Inflammatory macrophage treated with lipopolysaccharide for 1 hour (primary cell): ENCODE results near the gene MYOZ3.

Experiments
- DNase-seq, 2 donors: peaks; one replicate each; pipeline ENCODE4 v3.0.0-alpha.2; 2020 to 2022

Gene MYOZ3

DNA sequence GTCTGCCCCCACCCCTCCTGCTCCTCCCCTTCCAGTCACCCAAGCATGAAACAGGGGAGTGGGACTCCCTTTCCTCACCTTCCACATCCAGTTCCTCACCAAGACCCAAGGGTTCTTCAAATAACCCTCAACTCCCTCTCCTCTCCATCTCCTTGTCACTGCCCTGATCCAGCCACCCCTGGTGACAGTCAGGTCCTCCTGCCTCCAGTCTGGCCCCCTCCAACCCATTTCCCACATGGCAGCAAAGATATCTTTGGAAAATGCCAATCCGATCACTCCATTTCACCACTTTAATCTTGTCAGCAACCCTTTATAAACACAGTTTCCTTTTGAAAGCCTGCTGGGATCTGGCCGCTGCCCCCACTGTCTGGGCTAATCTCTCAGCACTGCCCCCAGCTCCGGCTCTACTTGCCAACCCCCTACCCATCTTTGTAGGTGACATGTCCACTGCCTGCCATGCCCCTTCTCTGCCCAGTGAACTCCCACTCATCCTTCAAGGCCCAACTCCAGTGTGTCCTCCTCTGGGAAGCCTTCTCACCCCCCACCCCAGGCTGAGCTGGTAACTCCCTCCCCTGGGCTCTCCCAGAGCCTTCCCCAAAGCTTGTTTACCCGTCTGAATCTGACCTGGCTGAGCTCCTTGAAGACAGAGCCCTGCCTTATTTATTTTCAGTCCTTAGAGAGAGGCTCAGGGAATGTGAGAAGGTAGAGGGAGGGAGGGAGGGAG is 781 bp upstream of the MYOZ3 start:
- no peak for DNase-seq

DNA sequence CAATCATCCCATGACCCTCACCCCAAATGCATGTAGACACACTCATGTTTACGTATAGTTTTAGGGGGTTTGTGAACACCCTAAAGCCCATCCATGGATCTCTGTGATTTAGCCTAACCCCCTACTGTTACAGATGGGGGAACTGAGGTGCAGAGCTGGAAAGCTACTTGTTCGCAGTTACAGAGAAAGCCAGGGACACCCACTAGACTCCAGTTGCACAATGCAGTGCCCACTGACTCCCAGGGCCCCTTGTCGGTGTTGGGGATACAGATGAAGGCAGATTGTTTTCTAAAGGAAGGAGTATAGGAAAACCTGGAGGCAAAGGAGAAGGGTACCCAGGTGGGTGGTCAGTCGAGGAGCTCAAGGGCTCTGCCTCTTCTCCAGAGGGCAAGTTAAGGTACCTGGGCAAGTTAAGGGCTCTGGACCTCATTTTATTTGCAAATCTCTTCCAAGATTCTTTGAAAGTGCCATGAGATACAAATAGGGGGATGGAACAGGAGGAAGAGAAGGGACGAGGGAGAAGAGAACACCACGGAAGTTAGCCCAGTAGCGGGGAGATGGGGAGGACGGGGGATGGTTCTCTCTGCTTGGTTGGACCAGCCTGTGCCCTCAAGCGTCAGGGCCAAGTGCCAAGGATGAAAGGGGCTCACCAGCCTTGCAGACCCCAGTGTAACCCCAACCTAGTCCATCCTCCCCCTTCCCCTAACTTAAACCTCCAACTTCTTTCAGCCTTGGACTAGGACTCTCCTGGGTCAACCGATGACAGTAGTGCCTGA is 958 bp downstream of the MYOZ3 start:
- DNase-seq = no peak

DNA sequence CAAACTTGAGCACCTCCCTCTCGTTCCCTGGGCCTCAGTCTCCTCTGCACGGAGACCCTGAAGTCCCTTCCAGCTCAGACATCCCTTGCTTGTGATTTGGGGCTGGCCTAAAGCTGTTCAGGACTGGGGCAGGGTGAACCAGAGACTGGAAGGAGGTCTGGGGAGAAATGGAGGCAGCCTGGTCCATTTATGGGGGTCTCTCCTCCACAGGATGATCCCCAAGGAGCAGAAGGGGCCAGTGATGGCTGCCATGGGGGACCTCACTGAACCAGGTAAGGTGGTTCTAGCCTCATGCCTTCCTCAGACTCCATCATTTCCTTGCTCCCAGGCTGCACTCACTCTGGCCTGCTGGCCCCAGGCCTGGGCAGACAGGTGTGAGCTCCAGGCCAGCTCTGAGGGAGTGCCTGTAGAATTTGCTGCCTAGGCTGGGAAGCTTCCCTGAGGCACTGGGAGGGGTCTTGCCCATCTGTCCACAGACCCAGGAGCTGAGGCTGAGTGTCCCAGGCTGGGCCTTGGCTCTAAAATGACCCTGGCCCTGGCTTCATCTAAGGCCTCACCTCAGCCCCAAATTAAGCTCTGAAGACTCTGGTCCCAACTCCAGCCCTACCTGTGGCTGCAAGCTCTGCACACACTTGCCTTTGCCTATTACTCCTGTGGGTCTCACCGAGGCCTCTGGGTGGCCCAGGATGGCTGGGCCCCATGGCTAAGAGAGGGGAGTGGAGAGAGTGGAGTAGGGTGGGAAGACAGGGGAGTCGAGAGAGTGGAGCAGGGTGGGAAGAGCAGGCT is 1.9 kb downstream of the MYOZ3 start:
- no peak for DNase-seq

DNA sequence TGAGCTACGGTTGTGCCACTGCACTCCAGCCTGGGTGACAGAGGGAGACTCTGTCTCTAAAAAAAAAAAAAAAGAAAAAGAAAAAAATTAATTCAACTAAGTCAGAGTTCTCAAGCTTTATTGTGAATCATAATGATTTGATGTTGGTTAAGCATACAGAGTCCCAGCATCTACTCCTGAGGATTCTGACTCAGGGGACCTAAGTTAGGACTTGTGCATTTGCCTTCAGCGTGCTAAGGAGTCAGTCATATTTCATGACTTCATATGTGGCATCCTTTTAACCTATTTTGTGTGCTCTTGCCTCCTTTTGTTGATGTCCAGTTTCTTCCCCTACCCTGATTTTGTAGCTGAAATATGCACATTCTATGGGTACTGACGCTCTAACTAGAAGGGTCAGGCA is 2.9 kb downstream of the MYOZ3 start:
- no peak for DNase-seq

DNA sequence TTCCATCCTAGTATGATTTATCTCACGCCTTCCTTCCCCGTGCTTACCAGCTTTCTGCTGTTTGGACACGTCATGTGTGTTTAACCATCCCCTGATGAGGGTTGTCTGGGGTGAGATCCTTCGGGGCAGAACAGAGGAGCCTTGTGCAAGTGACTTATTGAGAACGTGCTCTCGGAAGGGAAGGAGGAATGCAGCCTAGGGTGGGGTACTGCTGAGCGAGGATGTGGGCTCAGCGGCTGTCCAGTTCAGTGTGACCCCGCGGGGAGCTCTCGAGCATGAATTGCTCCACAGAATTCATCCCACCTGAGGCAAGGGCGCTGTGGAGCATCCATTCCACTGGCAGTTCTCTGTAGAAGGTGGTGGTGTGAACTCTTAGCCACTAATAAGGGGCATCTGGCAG is 4.0 kb downstream of the MYOZ3 start:
- DNase-seq = no peak

DNA sequence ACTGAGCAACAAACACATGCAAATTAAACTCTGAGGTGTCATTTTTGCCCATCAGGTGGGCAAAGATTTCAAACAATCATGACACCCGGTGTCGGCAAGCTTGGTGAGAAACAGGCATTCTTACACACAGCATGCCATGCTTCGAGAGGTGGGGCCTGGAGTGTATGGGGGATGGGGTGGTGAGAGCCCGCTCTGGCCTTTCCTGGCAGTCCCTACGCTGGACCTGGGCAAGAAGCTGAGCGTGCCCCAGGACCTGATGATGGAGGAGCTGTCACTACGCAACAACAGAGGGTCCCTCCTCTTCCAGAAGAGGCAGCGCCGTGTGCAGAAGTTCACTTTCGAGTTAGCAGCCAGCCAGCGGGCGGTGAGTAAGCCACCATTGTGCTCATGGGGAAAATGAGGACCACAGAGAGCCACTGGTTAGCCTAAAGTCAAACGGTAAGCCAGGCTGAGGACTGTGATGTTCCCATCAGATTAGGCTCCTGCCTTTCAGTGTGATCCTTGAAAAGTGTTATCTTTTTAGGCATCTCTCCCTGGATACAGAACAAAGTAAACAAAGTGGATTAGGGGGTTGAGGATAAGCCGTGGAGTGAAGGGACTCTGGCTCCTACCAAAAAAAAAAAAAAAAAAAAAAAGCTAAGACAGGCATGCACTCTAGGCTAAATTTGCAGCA is 9.4 kb downstream of the MYOZ3 start:
- no peak for DNase-seq

DNA sequence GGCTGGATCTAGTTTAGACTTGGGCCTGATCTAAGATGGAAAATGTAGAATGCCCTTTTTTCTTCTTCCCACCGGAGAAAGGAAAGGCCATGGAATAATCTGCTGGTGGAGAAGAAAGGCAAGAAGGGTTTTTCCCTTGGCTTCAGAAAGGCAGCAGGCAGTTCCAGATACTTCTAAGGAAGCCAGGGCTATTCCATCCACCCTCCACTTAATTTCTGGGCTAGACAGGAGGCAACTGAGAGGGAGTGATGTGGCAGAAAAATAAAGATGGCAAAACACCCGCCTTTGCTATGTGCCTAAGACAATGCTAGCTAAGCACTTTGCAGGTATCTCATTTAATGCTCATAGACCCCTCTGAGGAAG is 9.9 kb downstream of the MYOZ3 start:
- DNase-seq = no peak

DNA sequence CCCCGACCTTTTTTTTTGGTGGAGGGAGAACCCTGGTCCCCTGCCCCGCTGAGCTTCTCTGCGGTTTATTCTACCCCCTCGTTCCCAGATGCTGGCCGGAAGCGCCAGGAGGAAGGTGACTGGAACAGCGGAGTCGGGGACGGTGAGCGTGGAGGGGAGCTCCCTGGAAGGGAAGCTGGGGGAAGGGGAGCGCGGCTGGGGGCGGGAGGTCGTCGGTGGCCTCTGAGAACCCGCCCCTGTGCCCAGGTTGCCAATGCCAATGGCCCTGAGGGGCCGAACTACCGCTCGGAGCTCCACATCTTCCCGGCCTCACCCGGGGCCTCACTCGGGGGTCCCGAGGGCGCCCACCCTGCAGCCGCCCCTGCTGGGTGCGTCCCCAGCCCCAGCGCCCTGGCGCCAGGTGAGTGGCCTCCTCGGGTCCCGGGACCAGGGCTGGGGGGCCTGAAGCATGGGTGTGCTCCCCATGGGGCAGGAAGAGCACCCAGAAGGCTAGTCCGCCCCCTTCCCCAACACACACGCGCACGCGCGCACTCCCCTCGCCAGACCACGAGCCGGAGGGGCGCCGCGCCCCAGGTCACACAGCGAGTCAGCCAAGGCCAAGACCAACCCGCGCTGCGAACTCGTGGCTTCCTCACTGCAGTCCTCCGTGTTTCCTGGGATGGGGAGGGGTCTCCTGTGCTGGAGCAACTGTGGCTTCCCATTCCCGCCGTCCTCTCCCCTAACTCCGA is 10.6 kb downstream of the MYOZ3 start:
- no peak for DNase-seq

DNA sequence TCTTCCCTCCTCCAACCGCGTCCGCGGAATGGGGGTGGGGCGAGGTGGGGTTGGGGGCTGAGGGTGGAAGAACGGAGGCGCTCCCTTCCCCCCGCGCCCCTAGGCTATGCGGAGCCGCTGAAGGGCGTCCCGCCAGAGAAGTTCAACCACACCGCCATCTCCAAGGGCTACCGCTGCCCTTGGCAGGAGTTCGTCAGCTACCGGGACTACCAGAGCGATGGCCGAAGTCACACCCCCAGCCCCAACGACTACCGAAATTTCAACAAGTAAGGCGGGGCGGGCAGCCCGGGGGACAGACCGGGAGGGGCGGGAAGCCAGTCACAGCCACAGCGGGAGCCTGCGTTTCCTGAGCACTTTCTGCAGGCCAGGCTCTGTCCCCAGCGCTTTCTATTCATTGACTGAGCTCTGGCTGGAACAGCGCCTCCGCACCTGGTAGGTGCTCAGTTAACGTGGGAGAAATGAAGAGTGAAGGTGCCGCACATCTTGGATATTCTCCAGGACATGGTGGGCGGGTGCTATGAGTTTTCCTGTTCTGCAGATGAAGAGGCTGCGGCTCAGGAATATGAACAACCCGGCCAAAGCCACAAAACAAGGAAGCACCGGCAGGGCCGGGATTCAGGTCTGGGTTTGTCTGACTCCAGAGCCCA is 11.3 kb downstream of the MYOZ3 start:
- DNase-seq = peak; percentile 2 to 14

DNA sequence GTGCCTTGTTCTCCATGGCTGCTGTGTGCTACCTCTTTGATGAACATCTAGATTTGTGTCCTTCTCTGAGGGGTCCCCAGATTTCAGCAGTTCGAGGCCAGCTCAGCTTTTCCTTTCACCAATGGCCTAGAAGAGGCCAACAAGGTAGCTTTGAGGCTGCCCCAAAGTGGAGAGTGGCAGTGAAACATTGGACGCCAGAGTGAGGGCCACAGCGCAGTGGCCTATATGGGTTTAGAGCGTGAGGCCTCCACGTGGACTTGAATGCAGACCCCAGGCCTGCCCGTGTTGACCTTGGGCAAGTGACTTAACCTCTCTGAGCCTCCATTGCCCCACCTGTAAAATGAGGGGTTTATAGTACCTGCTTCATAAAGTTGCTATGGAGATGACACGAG is 11.8 kb downstream of the MYOZ3 start:
- DNase-seq = no peak

DNA sequence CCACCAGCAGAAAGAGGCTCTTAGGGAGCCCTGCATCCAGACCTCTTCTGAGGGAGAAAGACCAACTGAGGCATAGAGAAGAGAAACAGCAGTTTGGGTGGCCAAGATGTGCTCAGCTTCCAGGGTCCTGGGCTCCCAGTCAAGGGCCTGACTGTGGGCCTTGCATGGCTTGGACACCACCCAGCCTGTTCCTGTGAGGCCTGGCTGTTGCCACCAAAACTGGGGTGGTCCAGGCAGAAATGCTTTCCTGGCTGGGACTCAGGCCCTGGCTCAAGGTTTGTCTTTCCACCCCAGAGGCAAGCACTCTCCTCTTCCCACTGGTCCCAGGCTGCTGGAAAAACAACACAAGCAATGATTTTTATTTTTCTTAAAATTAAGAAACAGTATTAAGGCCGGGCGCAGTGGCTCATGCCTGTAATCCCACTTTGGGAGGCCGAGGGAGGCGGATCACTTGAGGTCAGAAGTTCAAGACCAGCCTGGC is 13.3 kb downstream of the MYOZ3 start:
- DNase-seq = no peak

DNA sequence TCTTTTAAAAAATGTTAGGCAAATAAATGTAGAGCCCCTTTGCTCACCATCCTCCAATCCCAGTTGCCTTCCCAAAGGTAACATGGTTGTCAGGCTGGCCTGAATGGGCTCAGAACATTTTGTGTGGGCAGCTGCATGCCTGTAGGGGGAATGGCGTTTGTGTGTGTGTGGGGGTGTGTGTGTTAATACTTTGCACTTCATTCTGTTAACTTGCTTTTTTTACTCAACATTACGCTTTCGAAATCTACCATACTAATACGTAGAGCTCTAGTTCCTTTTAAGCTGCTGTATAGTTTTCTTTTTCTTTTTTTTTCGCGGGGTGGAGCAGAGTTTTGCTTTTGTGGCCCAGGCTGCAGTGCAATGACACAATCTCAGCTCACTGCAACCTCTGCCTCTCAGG is 14.0 kb downstream of the MYOZ3 start:
- peak; percentile 65 to 66 for DNase-seq

DNA sequence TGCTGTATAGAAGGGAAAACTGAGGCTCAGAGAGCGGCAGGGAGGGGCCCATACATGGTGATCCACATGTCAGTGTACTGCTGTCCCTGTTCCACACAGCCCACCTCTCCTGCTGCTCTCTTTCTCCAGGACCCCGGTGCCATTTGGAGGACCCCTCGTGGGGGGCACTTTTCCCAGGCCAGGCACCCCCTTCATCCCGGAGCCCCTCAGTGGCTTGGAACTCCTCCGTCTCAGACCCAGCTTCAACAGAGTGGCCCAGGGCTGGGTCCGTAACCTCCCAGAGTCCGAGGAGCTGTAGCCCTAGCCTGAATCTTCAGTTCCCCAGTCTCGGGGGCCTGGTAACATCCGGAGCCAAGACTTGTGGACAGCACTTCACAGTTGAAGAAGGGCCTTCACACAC is 15.5 kb downstream of the MYOZ3 start:
- no peak for DNase-seq

DNA sequence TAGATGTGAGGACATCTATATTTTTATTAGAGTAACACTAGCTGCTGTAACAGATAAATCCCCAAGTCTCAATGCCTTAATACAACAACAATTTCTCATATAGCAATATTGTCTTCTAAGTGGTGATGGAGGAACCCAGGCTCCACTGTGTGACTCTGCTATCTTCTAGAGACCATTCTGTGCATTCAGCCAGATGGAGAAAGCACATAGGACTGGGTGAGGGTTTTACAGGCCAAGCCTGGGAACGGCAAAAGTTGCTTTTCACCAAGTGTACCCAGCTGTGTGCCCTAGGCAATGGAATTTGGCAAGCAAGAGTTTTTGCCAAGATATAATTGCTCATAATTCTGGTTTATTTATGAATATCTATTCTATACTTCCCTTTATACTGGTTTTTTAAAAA is 28.1 kb downstream of the MYOZ3 start:
- no peak for DNase-seq

DNA sequence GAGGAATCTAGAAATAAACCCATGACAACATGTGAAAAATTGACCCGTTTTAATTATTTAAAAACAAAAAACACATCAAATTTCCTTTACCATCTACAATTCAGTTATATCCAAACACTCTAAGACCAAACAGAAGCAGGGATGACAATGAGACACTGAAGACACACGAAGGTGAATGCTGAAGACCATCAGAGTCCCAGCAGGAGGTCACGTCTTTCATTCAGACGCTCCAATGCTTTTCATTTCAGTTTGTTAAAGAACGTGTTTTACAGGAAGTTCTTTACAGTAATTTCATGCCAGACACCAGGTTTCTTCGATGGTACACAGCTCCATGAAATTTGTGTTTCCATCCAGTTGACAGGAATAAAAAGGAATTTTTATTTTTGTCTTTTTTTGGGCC is 29.7 kb downstream of the MYOZ3 start:
- DNase-seq = no peak

DNA sequence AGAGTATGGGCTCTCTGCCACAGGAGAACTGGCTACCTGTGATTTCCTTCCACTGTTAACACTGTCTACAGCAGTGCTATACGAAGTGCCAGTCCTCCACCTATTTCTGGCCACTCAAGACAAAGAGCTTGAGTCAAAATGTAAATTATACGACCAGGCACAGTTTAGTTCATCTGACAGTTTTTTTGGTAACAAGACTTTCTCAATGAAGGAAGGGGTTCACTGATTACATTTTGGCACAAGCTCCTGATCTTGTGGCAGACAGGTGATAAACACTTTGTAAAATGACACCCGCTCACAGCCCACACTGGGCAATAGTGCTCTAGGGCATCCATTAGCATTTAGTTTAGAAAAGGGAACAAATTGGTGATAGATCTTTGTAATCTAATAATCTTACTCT is 31.2 kb downstream of the MYOZ3 start:
- DNase-seq = no peak

DNA sequence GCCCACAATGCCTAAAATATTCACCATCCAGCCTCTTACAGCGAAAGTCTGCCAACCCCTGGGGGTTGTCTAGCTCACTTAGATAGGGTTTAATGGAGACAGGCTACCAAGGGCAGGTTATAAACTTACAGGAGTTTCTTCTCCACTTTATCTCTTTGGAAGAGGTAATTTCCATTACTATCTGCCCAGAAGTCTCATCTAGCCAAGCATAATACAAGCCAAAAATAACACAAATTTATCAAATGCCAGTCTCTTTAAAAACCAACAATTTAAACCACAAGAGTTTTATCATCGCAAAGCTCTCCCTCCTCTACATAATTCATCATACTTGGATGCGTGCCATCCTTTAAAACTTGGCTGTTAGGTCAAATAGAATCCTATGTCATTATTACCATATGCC is 33.6 kb downstream of the MYOZ3 start:
- DNase-seq = no peak

DNA sequence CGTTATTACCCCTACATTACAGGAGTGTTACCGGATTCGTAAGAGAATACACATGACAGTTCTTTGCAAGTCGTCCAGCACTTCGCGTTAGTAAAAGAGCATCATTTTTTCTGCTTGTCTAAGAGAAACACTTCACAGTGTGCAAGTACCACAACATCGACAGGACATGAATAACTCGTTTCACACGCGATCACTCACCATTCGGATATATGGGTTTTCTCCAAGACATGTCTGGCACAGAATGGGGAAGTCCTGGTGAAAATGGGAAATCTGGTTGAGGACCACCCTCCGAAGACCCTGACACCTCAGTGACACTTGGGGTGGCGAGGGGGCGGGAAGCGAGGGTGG is 39.2 kb downstream of the MYOZ3 start:
- DNase-seq = no peak

DNA sequence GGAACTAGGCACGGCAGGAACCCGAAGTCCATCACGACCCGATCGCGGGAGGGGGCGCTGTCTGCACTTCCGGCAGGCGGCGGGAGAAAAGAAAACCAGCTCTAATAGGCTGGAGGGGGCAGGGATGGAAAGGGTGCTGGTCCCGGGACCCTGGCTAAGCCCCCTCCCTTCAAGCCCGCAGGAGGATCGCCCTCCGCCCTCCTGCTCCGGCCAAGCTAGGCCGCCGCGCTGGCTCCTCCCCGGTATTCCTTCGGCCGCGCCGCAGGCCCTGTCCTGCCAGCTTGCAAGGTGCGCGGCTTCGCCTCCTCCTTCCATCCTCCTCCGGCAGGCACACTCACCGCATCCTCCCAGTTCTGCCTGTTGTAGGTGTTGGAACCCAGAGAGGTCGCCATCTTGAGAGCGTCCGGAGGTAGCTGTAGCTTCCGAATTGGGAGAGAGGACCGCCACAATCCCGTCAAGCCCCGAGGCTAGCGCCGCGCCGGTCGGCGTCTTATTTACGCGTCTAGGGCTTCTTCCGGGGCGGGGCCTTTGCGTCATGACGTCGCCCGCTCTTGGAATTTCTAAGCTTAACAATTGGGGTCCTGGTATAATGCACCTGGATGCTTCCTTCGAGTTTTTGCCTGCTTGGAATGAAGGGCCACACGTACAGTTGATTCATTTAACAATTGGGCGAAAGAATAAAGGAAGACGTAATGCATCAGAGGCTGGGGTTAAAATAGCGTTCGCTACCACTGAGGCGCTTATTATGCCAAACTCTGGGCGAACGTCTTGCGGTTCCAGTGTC is 39.7 kb downstream of the MYOZ3 start, which contains the start of gene RBM22:
TSS of gene RBM22 (minus strand) at position 469 of the 784 bp plus-strand sequence. CDS start at position 392, 77 bp downstream.
- DNase-seq = peak; percentile 82 to 94

DNA sequence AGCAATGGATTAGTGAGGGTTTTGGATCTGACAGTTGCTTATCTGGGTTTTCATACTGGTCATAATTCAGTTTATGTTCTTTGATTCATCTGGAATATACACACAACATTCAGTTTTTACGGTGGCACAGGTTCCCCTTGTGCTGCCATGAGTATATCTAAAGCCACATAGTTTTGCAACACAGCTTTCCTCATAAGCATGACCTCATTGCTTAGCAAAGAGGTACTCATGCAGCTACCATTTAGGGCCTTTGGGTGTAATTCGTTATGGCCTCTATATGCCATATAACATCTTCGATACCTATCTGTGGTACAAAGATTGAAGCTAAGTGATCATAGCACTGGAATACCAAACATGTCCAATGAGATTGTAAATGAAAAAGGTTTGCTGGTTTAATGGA is 42.7 kb downstream of the MYOZ3 start:
- peak; percentile 80 to 87 for DNase-seq

DNA sequence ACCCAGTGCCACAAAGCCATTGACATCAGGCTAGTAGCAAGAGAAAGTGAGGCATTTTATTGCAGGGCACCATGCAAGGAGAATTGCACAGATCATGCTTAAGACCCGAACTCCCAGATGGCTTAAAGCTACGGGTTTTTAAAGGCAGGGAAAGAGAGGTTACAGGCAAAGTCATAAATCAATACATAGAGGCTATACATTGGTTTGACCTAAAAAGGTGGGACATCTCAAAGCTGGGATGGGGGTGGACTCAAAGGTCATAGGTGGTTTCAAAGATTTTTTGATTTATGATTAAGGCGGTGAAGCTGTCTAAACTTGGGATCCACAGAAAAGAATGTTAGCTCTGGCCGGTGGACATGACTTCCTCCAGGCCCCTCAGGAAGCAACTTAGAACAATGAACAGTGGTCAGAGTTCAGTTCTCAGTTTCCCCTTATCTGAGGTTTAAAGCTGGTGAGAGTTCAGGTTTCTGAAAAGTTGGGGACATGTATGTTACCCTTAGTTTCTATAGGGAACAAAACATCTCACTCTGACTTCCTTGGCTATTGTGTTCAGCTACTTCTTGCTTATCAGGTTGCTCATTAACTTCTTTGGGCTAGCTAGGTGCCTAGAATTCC is 45.8 kb downstream of the MYOZ3 start:
- no peak for DNase-seq
